Prostate gland (tissue), 2 donors: ENCODE data around the gene TSSC4.

Experiments used
- POLR2A ChIP-seq: fragments of 450-650 bp; IDR thresholded peaks from one replicate; pipeline ENCODE4 v1.6.1; 2016; ENCODE audit warnings: antibody characterized with exemption, mild to moderate bottlenecking
- TF ChIP-seq, protein P1 (sequence below), 4 experiments: fragments of 200-600 bp in 2 of 4; fragments of 450-650 bp in 2 of 4; sonication (generic) in 2 of 4; IDR thresholded peaks; 1 replicate in 3 of 4; 2 replicates in 1 of 4; pipeline ENCODE4 v1.5.1; 2016 to 2019; ENCODE audit warnings: antibody characterized with exemption in 4 of 4, mild to moderate bottlenecking in 2 of 4, moderate library complexity in 2 of 4

GRCh38 chr11:2393111-2393868, 7.3 kb upstream of the TSSC4 start:
- TF ChIP-seq, protein P1, sequence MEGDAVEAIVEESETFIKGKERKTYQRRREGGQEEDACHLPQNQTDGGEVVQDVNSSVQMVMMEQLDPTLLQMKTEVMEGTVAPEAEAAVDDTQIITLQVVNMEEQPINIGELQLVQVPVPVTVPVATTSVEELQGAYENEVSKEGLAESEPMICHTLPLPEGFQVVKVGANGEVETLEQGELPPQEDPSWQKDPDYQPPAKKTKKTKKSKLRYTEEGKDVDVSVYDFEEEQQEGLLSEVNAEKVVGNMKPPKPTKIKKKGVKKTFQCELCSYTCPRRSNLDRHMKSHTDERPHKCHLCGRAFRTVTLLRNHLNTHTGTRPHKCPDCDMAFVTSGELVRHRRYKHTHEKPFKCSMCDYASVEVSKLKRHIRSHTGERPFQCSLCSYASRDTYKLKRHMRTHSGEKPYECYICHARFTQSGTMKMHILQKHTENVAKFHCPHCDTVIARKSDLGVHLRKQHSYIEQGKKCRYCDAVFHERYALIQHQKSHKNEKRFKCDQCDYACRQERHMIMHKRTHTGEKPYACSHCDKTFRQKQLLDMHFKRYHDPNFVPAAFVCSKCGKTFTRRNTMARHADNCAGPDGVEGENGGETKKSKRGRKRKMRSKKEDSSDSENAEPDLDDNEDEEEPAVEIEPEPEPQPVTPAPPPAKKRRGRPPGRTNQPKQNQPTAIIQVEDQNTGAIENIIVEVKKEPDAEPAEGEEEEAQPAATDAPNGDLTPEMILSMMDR (IDR thresholded peaks at IDR 0.05) = no peak
- no peak for TF ChIP-seq POLR2A
